GM23338 (cell line): ENCODE results near the gene SPAG7.
"Not testable (repeated sequence)": the region's sequence is repeated elsewhere in the genome, so short reads cannot be mapped to it uniquely, and the experiment has no call there.

Experiments
- CREB1 ChIP-seq: fragments of 250-450 bp; sonication (Bioruptor Pico); IDR thresholded peaks from 2 replicates; pipeline ENCODE4 v1.5.0; 2020; ENCODE audit warnings: low read depth, mild to moderate bottlenecking, moderate library complexity
- EZH2 ChIP-seq: fragments of 200-600 bp; sonication (generic); IDR thresholded peaks from one replicate; pipeline ENCODE4 v1.8.0; 2017; ENCODE audit warnings: antibody characterized with exemption, mild to moderate bottlenecking, low read depth; ENCODE audit not compliant: unreplicated experiment
- POLR2AphosphoS5 ChIP-seq: IDR thresholded peaks from 2 replicates; pipeline ENCODE4 v1.6.1; 2016; ENCODE audit warnings: antibody characterized with exemption, low read depth
- STAT1 ChIP-seq: IDR thresholded peaks from one replicate; pipeline ENCODE4 v1.6.1; 2016; ENCODE audit warnings: antibody characterized with exemption; ENCODE audit not compliant: unreplicated experiment
- TF ChIP-seq, protein P1 (sequence below), 2 experiments: fragments of 200-600 bp in 1 of 2; sonication (generic) in 1 of 2; conservative IDR thresholded peaks; 2 replicates each; pipeline versions ENCODE4 v1.5.1 to v1.6.1; 2016 to 2017; ENCODE audit warnings: antibody characterized with exemption in 2 of 2, low read depth in 2 of 2, mild to moderate bottlenecking in 2 of 2, moderate library complexity in 1 of 2

DNA sequence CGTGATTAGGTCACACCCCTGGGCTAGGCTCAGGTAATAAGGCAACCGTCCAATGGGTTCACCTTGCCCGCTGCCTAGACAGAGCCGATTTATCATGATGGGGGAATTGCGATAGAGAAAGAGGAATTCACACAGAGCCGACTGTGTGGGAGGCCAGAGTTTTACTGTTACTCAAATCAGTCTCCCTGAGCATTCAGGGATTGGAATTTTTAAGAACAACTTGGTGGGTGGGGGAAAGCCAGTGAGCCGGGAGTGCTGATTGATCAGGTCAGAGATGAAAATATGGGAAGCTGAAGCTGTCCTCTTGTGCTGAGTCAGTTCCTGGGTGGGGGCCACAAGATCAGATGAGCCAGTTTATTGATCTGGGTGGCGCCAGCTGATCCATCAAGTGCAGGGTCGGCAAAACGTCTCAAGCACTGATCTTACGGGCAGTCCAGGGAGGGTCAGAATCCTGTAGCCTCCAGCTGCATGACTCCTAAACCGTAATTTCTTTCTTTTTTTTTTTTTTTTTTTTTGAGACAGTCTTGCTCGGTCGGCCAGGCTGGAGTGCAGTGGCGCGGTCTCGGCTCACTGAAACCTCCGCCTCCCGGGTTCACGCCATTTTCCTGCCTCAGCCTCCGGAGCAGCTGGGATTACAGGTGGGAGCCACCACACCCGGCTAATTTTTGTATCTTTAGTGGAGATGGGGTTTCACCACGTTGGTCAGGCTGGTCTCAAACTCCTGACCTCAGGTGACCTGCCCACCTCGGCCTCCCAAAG is 40.9 kb downstream of the SPAG7 start:
- TF ChIP-seq, protein P1, sequence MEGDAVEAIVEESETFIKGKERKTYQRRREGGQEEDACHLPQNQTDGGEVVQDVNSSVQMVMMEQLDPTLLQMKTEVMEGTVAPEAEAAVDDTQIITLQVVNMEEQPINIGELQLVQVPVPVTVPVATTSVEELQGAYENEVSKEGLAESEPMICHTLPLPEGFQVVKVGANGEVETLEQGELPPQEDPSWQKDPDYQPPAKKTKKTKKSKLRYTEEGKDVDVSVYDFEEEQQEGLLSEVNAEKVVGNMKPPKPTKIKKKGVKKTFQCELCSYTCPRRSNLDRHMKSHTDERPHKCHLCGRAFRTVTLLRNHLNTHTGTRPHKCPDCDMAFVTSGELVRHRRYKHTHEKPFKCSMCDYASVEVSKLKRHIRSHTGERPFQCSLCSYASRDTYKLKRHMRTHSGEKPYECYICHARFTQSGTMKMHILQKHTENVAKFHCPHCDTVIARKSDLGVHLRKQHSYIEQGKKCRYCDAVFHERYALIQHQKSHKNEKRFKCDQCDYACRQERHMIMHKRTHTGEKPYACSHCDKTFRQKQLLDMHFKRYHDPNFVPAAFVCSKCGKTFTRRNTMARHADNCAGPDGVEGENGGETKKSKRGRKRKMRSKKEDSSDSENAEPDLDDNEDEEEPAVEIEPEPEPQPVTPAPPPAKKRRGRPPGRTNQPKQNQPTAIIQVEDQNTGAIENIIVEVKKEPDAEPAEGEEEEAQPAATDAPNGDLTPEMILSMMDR (conservative IDR thresholded peaks at IDR 0.05; ENCODE audit: low read depth in 2 of 2) = not testable (repeated sequence)
- TF ChIP-seq POLR2AphosphoS5; EZH2; CREB1 (CRISPR knock-in tag); STAT1: not testable (repeated sequence)
